Ishikawa (cell line): Measurements from ENCODE around the gene CRYAA.

Source experiments
- CEBPB ChIP-seq: IDR thresholded peaks from 2 replicates; pipeline ENCODE4 v1.6.1; 2012
- CREB1 ChIP-seq: IDR thresholded peaks from 2 replicates; pipeline ENCODE4 v1.6.1; 2012; ENCODE audit warnings: low read depth
- EGR1 ChIP-seq: IDR thresholded peaks from 2 replicates; pipeline ENCODE4 v1.6.1; 2012
- EP300 ChIP-seq: IDR thresholded peaks from 2 replicates; pipeline ENCODE4 v1.6.1; 2012; ENCODE audit warnings: borderline replicate concordance
- MAX ChIP-seq: IDR thresholded peaks from 2 replicates; pipeline ENCODE4 v1.6.1; 2012
- NFIC ChIP-seq: IDR thresholded peaks from 2 replicates; pipeline ENCODE4 v1.6.1; 2012
- RAD21 ChIP-seq: IDR thresholded peaks from 2 replicates; pipeline ENCODE4 v1.6.1; 2012; ENCODE audit warnings: low read depth
- TEAD4 ChIP-seq: IDR thresholded peaks from 2 replicates; pipeline ENCODE4 v1.6.1; 2012
- USF1 ChIP-seq: IDR thresholded peaks from 2 replicates; pipeline ENCODE4 v1.6.1; 2012
- YY1 ChIP-seq: IDR thresholded peaks from 2 replicates; pipeline ENCODE4 v1.6.1; 2012; ENCODE audit warnings: low read depth

The CRYAA gene

GRCh38 chr21:43211072-43211759, 42.4 kb downstream of the CRYAA start:
- TF ChIP-seq MAX (no peak), CREB1 (no peak), RAD21 (peak; percentile 47), TEAD4 (0 out of 2 replicates have a peak, but pooled peaks have one; percentile 23), NFIC (peak; percentile 12; the same call in 1 of the 2 replicates)

GRCh38 chr21:43211760-43212115, 42.9 kb downstream of the CRYAA start:
- no peak for TF ChIP-seq EGR1
- TF ChIP-seq USF1, result no peak
- TF ChIP-seq NFIC, result no peak; the same call in 1 of the 2 replicates
- TF ChIP-seq YY1, result no peak
- no peak for TF ChIP-seq EP300
- no peak for TF ChIP-seq CEBPB
- no peak for TF ChIP-seq MAX
- TF ChIP-seq TEAD4, result no peak
